Esophagus muscularis mucosa (tissue), 3 donors: Measurements from ENCODE around the gene WDR91.

Experiments used
- CTCF ChIP-seq, 3 experiments: fragments of 200-600 bp in 2 of 3; fragments of 450-650 bp in 1 of 3; sonication (generic) in 2 of 3; IDR thresholded peaks; one replicate each; pipeline ENCODE4 v1.5.1; 2017 to 2019; ENCODE audit warnings: antibody characterized with exemption in 3 of 3, mild to moderate bottlenecking in 2 of 3, moderate library complexity in 1 of 3
- POLR2A ChIP-seq: fragments of 450-650 bp; IDR thresholded peaks from one replicate; pipeline ENCODE4 v1.6.1; 2017; ENCODE audit warnings: antibody characterized with exemption, moderate library complexity, mild to moderate bottlenecking, low read depth

- TF ChIP-seq CTCF (IDR thresholded peaks at IDR 0.05) (no peak), POLR2A (no peak)
These were observed 52.5 kb downstream of the WDR91 start for GRCh38 chr7:135158874-135159273.
